Activated CD4-positive, alpha-beta memory T cell treated with anti-CD3 and anti-CD28 coated beads, Interleukin-2, amount 10 ng/mL, durations not matched to agents 7 days and 5 days (primary cell): ENCODE results near the gene APMAP. TPM values are rescaled to one million over a fixed set of nuclear protein-coding genes. Genes with fewer than 3 reads are reported as not detected.

Experiments
- CTCF ChIA-PET: fragments of 350-600 bp; sonication (Branson Sonifier 250); formaldehyde crosslinking; loops from one replicate; lab custom pipeline; 2021; ENCODE audit warnings: antibody characterized with exemption, inconsistent platforms; lab: Charles Lee
- POLR2A ChIA-PET: fragments of 350-600 bp; sonication (Branson Sonifier 250); formaldehyde crosslinking; loops from one replicate; lab custom pipeline; 2021; ENCODE audit warnings: antibody characterized with exemption; lab: Charles Lee
- DNase-seq: peaks from one replicate; pipeline ENCODE4 v3.0.0-alpha.2; 2020
- H3K27ac Mint-ChIP-seq: one replicate; pipeline ENCODE4 v1.8.0; 2021; ENCODE audit warnings: mild to moderate bottlenecking, mixed read lengths
- H3K27me3 Mint-ChIP-seq: one replicate; pipeline ENCODE4 v1.8.0; 2021; ENCODE audit warnings: mixed read lengths
- H3K36me3 Mint-ChIP-seq: one replicate; pipeline ENCODE4 v1.8.0; 2021; ENCODE audit warnings: low read depth, mixed read lengths
- H3K4me1 Mint-ChIP-seq: one replicate; pipeline ENCODE4 v1.8.0; 2021; ENCODE audit warnings: mixed read lengths
- H3K4me3 Mint-ChIP-seq: one replicate; pipeline ENCODE4 v1.8.0; 2021; ENCODE audit warnings: mild to moderate bottlenecking, mixed read lengths
- H3K9me3 Mint-ChIP-seq: one replicate; pipeline ENCODE4 v1.8.0; 2021; ENCODE audit warnings: mixed read lengths
- total RNA-seq, 2 experiments: library from RNA; stranded (reverse); gene quantifications; one replicate each; pipeline ENCODE4 v1.2.3, GENCODE V29; 2021

APMAP gene
- total RNA-seq, 2 experiments from 2014 or later: 44.1 to 46.5 TPM

DNA sequence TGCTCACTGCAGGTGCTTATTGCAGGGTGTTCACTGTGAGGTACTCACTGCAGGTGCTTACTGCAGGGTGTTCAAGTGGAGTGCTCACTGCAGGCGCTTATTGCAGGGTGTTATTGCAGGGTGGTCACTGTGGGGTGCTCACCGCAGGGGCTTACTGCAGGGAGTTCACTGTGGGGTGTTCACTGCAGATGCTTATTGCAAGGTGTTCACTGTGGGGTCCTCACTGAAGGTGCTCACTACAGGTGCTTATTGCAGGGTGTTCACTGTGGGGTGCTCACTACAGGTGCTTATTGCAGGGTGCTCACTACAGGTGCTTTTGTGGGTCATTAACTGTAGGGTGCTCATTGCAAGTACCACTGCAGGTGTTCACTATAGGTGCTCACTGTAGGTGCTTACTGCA is 20.2 kb downstream of the APMAP start:
- H3K27ac Mint-ChIP-seq: no peak overlapping the region
- peak; percentile 9 for DNase-seq
- POLR2A ChIA-PET: no interaction called here
- no peaks in the 10 kb centered on the region for H3K27me3 Mint-ChIP-seq
- H3K9me3 Mint-ChIP-seq: peaks cover 9% of the 10 kb centered on the region
- CTCF ChIA-PET: no interaction called here
- H3K4me3 Mint-ChIP-seq: no peak overlapping the region
- peaks cover 74% of the 10 kb centered on the region for H3K36me3 Mint-ChIP-seq
- H3K4me1 Mint-ChIP-seq: peaks cover 1% of the 10 kb centered on the region

DNA sequence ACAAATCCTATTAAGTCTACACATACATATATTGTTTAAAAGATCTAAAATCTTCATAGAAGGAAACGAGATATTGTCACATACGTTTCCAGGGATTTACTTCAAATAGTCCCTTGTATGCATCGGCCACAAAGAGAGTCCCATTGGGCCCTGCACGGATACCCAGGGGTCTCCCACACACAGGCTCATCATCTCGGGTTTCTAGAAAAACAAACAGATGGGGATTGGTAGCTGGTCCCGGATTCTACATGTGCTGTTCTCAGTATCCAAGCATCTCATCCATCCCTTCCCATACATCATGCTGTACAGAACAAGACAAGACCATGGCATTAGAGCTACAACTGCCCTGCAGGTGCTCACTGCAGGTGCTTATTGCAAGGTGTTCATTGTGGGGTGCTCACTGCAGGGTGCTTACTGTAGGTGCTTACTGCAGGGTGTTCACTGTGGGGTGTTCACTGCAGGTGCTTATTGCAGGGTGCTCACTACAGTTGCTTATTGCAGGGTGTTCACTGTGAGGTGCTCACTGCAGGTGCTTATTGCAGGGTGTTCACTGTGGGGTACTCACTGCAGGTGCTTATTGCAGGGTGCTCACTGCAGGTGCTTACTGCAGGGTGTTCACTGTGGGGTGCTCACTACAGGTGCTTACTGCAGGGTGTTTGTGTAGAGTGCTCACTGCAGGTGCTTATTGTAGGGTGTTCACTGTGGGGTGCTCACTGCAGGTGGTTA is 21.0 kb downstream of the APMAP start:
- Mint-ChIP-seq H3K36me3 (peaks cover 68% of the 10 kb centered on the region), H3K4me1 (peaks cover 1% of the 10 kb centered on the region), H3K27ac (no peak overlapping the region), H3K4me3 (no peak overlapping the region), H3K9me3 (peaks cover 7% of the 10 kb centered on the region), H3K27me3 (no peaks in the 10 kb centered on the region)
- POLR2A ChIA-PET: interaction anchor here (0.9 kb wide), 1 partner anchor 8 kb away, joined by 3 read pairs; no protein-coding TSS in a partner anchor
- peak; percentile 8 for DNase-seq
- CTCF ChIA-PET: no interaction called here

DNA sequence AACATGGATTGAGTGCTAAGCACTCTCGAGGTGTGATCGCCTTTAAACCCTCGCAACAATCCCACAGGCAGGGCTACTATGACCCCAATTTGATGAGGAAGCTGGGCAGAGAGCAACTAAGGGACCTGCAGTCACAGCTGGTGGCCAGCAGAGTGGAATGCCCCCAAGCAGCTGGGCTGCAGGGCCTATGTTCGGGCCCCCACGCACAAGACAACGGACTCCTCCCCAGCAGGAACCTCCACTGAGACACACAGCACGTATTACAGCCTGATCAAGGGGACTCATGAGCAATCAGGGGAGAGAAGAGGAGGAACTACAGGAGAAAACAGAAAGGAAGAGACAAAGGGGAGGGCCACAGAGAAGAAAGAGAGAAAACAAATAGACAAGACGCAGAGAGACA is 21.8 kb downstream of the APMAP start:
- POLR2A ChIA-PET: interaction anchor here (0.9 kb wide), 1 partner anchor 9 kb away, joined by 3 read pairs; no protein-coding TSS in a partner anchor
- peak; percentile 13 for DNase-seq
- Mint-ChIP-seq H3K9me3 (peaks cover 3% of the 10 kb centered on the region), H3K4me3 (no peak overlapping the region), H3K27ac (no peak overlapping the region), H3K27me3 (no peaks in the 10 kb centered on the region), H3K4me1 (peaks cover 1% of the 10 kb centered on the region), H3K36me3 (peaks cover 67% of the 10 kb centered on the region)
- CTCF ChIA-PET: no interaction called here

DNA sequence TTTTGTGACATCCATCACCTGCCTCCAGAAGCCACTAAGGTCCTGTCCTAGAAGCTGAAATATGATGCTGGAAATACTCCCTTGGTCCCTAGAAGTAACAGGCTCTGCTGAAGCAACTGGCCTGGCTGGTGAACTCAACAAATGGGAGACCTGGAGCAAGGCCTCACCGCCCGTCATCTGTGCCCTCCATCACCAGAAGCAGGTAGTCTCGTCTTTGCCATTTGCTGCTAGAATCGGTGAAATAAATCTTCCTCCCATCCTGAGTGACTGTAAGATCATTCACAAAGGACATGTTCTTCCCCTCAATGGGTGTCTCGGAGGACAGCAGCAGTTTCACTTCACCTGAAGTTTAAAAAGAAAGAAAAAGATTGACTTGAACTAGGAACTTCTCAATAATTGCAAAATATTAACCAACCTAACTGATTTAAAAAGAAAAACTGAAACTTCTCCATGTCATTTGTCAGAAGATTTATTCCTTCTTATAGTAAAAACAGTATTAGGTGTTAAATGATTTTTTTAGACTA is 22.5 kb downstream of the APMAP start:
- DNase-seq: no peak
- ChIA-PET CTCF (no interaction called here), POLR2A (no interaction called here)
- Mint-ChIP-seq H3K9me3 (no peaks in the 10 kb centered on the region), H3K4me1 (peaks cover 1% of the 10 kb centered on the region), H3K27me3 (no peaks in the 10 kb centered on the region), H3K4me3 (no peak overlapping the region), H3K27ac (no peak overlapping the region), H3K36me3 (peaks cover 67% of the 10 kb centered on the region)

DNA sequence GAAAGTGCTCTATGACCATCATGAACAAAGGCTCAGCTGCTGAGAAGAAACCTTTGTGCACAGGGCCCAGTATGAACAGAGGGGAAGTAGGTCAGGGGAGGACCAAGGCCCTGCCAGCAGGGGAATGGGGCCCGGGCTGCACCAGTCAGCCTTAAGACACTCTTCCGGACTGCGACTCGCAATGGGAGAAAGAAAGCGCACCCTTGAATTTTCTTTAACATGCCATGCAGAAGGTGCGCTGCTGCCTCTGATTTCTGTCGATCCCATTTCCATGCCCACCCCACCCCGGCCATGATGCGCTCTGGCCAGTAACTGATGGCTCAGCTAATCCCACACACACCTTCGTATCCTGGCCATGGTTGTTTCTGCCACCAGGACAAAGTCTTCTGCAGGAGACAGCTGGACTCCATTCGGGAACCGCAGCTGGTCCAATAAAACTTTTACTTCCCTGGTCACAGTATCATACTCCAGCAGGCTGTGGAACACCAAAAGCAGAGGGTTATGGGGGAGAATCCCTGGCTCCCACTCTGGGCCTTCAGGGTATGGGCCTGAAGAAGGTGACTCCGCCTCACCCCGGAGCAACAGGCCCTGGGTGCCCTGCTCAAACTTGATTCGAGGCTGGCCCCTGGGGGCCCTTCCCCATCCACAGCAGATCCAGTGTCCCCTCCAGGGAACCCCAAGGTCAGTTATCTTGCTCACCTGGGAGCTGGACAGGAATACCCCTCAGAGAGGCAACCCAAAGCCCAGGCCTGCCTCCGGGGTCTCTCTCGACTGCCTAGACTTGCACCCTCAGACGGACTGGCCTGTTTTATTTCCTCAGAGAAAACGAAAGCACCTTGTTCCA is 23.1 kb downstream of the APMAP start:
- H3K36me3 Mint-ChIP-seq: peaks cover 71% of the 10 kb centered on the region
- H3K27ac Mint-ChIP-seq: no peak overlapping the region
- no peak overlapping the region for H3K4me3 Mint-ChIP-seq
- DNase-seq: peak; percentile 15
- no peaks in the 10 kb centered on the region for H3K4me1 Mint-ChIP-seq
- no peaks in the 10 kb centered on the region for H3K27me3 Mint-ChIP-seq
- H3K9me3 Mint-ChIP-seq: no peaks in the 10 kb centered on the region
- CTCF ChIA-PET: no interaction called here
- POLR2A ChIA-PET: no interaction called here

DNA sequence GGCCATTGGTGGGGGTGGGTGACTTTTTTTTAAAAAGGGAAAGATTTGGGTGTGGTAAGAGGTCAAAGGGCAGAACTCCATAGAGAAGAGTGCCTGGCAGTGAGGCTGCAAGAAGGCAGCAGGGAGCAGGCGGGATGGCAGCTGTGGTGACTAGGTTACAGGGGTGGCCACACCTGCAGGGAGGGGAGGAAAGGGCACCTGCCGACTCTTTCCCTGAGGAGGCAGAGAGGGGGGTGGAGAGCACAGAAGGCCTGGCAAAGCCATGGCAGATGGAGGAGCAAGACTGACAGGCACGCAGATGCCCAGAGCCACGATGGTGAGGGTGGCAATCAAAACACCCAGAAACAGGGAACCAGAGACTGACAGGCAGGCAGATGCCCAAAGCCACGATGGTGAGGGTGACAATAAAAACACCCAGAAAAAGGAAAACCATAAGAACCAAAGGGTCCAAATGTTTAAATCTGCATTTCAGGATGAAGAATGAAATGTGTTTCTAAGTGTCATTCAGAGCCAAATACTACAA is 24.2 kb downstream of the APMAP start:
- no peaks in the 10 kb centered on the region for H3K9me3 Mint-ChIP-seq
- ChIA-PET POLR2A (no interaction called here), CTCF (no interaction called here)
- no peaks in the 10 kb centered on the region for H3K27me3 Mint-ChIP-seq
- H3K4me3 Mint-ChIP-seq: no peak overlapping the region
- peaks cover 72% of the 10 kb centered on the region for H3K36me3 Mint-ChIP-seq
- no peaks in the 10 kb centered on the region for H3K4me1 Mint-ChIP-seq
- peak overlapping the region; percentile 2 for H3K27ac Mint-ChIP-seq
- DNase-seq: no peak

DNA sequence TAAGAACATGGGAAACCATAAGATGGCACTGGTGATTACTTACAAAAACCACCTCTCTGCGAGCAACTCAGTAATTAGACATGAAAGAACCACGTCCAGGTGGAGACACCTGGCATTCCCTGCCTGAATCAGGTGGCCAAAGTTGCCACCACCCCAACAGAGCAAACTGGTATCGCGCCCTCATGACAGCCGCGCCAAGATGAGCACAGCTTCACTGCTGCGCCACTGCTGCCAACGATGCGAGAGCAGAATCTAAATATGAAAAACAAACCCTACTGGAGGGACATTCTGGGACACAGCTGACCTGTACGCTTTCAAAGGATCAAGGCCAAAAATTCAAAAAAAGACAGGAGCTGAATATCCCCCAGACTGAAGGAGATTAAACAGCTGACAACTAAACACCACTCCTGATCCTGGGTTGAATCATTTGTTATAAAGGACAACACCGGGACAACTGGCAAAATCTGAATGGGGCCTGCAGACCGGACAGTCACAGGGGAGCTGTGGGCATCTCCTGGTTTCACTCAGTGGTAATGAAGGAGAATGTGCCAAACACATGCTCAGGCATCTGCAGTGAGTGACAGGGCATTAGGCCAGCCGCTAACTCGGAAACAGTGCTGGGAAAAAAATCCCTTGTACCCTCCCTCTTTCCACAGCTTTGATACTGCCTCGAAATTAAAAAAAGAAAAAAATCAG is 26.1 kb downstream of the APMAP start:
- H3K27ac Mint-ChIP-seq: no peak overlapping the region
- peaks cover 82% of the 10 kb centered on the region for H3K36me3 Mint-ChIP-seq
- H3K4me1 Mint-ChIP-seq: peaks cover 8% of the 10 kb centered on the region
- H3K27me3 Mint-ChIP-seq: no peaks in the 10 kb centered on the region
- no peak overlapping the region for H3K4me3 Mint-ChIP-seq
- H3K9me3 Mint-ChIP-seq: no peaks in the 10 kb centered on the region
- DNase-seq: no peak
- ChIA-PET POLR2A (no interaction called here), CTCF (no interaction called here)

DNA sequence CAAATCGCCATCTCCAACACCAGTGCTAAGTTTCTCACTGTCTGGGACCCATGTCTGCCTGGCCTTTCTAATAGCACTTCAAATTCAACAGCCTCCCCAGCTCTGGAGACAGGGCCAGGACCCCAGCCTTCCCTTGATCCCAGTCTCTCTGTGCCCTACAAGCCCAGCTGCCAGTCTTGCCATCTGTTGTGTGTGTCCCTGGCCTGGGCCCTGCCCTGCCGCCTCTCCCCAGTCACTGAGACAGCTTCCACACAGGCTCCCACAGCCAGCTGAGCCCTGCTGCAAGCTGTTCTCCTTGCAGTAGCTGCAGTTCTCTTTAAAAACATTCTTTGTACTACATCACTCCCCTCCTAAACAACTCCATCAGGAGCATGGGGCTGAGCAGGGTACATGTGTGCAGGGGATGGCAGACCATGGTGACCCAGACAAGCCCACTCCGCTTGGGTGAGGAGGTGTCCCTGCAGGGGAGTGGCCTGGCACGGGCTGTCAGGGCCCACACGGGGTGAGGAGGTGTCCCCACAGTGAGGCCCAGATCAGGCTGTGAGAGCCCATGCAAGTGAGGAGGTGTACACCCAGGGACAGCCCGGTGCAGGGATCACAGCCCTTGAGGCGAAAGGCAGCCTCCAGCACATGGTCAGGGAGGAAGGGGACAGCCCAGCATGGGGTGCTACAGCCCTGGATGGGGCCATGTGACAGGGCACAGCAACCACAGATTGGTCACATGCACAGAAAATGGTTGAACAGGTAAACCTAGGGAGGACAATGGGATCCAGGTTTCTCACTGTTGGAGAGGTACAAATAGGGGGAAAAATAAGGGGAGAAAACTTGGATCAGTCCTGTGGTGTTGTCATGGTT is 27.3 kb downstream of the APMAP start:
- peak overlapping the region; percentile 1 for H3K27ac Mint-ChIP-seq
- ChIA-PET CTCF (interaction anchor here (1.5 kb wide), 1 partner anchor 35 kb away, joined by 4 read pairs; no protein-coding TSS in a partner anchor), POLR2A (interaction anchor here (1.4 to 2.3 kb wide), 3 partner anchors 11 to 34 kb away, joined by 5 to 7 read pairs (median 6); no protein-coding TSS in a partner anchor)
- peak; percentile 14 for DNase-seq
- H3K27me3 Mint-ChIP-seq: no peaks in the 10 kb centered on the region
- H3K4me1 Mint-ChIP-seq: peaks cover 18% of the 10 kb centered on the region
- H3K9me3 Mint-ChIP-seq: no peaks in the 10 kb centered on the region
- H3K4me3 Mint-ChIP-seq: no peak overlapping the region
- H3K36me3 Mint-ChIP-seq: peaks cover 86% of the 10 kb centered on the region

DNA sequence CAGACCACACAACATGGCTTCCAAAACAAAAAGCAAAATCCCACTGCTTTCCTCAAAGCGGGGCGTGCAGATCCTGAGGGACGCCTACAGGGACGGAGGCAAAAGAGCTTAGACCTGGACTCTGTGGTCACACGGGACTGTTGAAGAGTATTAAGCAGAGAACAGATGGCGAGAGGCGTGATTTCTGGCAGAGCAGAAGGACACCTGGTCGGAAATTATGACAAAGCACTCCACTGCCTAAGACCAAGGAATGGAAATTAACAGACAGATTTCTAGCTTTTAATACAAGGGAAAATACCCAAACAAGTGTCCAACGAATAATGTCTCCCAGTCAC is 28.1 kb downstream of the APMAP start:
- no peaks in the 10 kb centered on the region for H3K27me3 Mint-ChIP-seq
- CTCF ChIA-PET: interaction anchor here (1.5 kb wide), 1 partner anchor 34 kb away, joined by 4 read pairs; no protein-coding TSS in a partner anchor
- peaks cover 20% of the 10 kb centered on the region for H3K4me1 Mint-ChIP-seq
- H3K4me3 Mint-ChIP-seq: no peak overlapping the region
- DNase-seq: peak; percentile 11
- POLR2A ChIA-PET: interaction anchor here (1.4 to 2.3 kb wide), 3 partner anchors 10 to 33 kb away, joined by 5 to 7 read pairs (median 6); no protein-coding TSS in a partner anchor
- no peak overlapping the region for H3K27ac Mint-ChIP-seq
- peaks cover 85% of the 10 kb centered on the region for H3K36me3 Mint-ChIP-seq
- H3K9me3 Mint-ChIP-seq: no peaks in the 10 kb centered on the region

DNA sequence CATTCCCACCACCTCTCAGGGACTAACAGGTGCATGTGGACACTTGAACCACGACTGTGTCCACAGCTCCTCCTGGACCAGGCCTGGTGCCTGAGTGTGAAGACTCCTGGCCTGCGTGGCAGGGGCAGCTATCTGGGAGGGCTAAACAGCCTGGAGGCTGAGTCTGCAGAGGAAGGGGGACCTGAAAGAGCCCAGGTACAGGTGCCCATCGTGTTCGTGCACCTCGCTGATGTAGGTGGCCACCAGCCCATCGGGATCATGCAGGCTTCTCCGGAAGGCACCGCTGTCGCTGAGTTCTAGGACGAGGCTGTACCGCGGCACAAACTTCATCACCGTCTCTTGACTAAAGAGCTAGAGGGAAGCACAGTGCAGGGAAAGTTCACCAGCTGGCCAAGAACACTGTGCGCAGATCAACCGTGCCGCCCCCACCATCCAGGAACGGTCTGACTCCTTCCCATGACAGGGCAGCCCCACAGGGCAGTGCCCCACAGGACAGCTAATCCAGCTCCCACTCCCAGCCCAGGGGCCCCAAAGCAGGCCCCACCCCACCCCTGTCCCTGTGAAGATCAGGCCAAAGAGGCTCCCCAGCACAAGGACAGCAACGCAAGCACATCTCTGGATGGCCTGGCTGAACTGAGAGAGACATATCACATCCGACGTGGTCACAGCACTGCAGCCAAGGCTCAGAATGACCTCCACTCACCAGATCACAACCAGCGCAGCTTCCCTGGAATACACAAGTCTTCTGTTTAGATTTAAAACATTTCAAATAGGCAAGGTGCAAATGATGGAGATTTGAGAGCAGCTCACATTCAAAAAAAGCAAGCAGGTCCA is 28.7 kb downstream of the APMAP start:
- peaks cover 20% of the 10 kb centered on the region for H3K4me1 Mint-ChIP-seq
- H3K36me3 Mint-ChIP-seq: peaks cover 87% of the 10 kb centered on the region
- peak; percentile 11 for DNase-seq
- CTCF ChIA-PET: interaction anchor here (0.8 to 1.5 kb wide), 2 partner anchors 9 to 33 kb away, joined by 3 to 4 read pairs; no protein-coding TSS in a partner anchor
- H3K4me3 Mint-ChIP-seq: no peak overlapping the region
- H3K9me3 Mint-ChIP-seq: no peaks in the 10 kb centered on the region
- H3K27me3 Mint-ChIP-seq: no peaks in the 10 kb centered on the region
- H3K27ac Mint-ChIP-seq: no peak overlapping the region
- POLR2A ChIA-PET: interaction anchor here (1.4 to 2.3 kb wide), 3 partner anchors 9 to 32 kb away, joined by 5 to 7 read pairs (median 6); no protein-coding TSS in a partner anchor

DNA sequence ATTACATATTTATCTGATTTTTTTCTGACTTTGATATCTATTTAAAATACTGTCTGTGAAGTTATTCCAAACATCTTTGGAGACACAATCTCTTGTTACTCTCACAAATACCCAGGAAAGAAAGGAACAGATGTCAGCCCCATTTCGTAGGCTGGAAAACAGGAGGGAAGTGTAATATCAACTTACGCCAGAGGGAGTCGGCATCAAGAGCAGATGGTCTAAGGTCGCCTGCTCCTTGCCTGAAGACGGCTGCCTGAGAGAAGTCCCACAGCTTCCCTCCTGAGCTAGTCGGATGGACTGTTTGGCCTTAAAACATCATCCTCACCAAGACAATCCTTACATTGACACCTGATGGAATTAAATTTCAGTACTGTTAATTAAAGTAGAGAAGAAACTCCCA is 30.0 kb downstream of the APMAP start:
- no peaks in the 10 kb centered on the region for H3K9me3 Mint-ChIP-seq
- no peak overlapping the region for H3K4me3 Mint-ChIP-seq
- H3K27me3 Mint-ChIP-seq: no peaks in the 10 kb centered on the region
- POLR2A ChIA-PET: interaction anchor here (0.5 kb wide), 1 partner anchor 287 kb away, joined by 3 read pairs; no protein-coding TSS in a partner anchor
- H3K4me1 Mint-ChIP-seq: peaks cover 20% of the 10 kb centered on the region
- CTCF ChIA-PET: no interaction called here
- peaks cover 85% of the 10 kb centered on the region for H3K36me3 Mint-ChIP-seq
- H3K27ac Mint-ChIP-seq: no peak overlapping the region
- DNase-seq: no peak
